Stimulated activated CD8-positive, alpha-beta memory T cell treated with anti-CD3 and anti-CD28 coated beads, Interleukin-15, amount 100 ng/mL, for 1 hour (primary cell): Measurements from ENCODE around the gene SLC13A3.

Source experiments
- DNase-seq: peaks from one replicate; pipeline ENCODE4 v3.0.0-alpha.2; 2020; ENCODE audit warnings: low read depth

Gene SLC13A3

GRCh38 chr20:46635514-46636136, 15.6 kb downstream of the SLC13A3 start:
- DNase-seq: no peak

- DNase-seq: no peak
Measured at GRCh38 chr20:46634528-46634927, 16.7 kb downstream of the SLC13A3 start.

GRCh38 chr20:46631874-46632446, 19.3 kb downstream of the SLC13A3 start:
- DNase-seq: no peak

- no peak for DNase-seq
Measured at GRCh38 chr20:46631212-46631869, 19.9 kb downstream of the SLC13A3 start.

- no peak for DNase-seq
Measured at GRCh38 chr20:46630306-46630705, 21.0 kb downstream of the SLC13A3 start.

GRCh38 chr20:46629341-46629740, 21.9 kb downstream of the SLC13A3 start:
- DNase-seq: no peak

- DNase-seq: no peak
Measured at GRCh38 chr20:46627234-46627633, 24.0 kb downstream of the SLC13A3 start.

- no peak for DNase-seq
Measured at GRCh38 chr20:46626758-46627157, 24.5 kb downstream of the SLC13A3 start.

- no peak for DNase-seq
Measured at GRCh38 chr20:46625875-46626373, 25.3 kb downstream of the SLC13A3 start.

GRCh38 chr20:46624946-46625345, 26.3 kb downstream of the SLC13A3 start:
- no peak for DNase-seq

GRCh38 chr20:46622165-46622564, 29.1 kb downstream of the SLC13A3 start:
- no peak for DNase-seq

- no peak for DNase-seq
Measured at GRCh38 chr20:46621492-46621891, 29.8 kb downstream of the SLC13A3 start.

GRCh38 chr20:46619445-46619844, 31.8 kb downstream of the SLC13A3 start:
- no peak for DNase-seq

- no peak for DNase-seq
Measured at GRCh38 chr20:46618316-46619100, 32.8 kb downstream of the SLC13A3 start.

GRCh38 chr20:46614503-46614902, 36.8 kb downstream of the SLC13A3 start:
- no peak for DNase-seq

GRCh38 chr20:46610145-46610544, 41.1 kb downstream of the SLC13A3 start:
- no peak for DNase-seq

- DNase-seq: no peak
Measured at GRCh38 chr20:46609043-46609442, 42.2 kb downstream of the SLC13A3 start.

GRCh38 chr20:46607849-46608497, 43.3 kb downstream of the SLC13A3 start:
- no peak for DNase-seq

GRCh38 chr20:46607191-46607848, 43.9 kb downstream of the SLC13A3 start:
- no peak for DNase-seq

- DNase-seq: no peak
Measured at GRCh38 chr20:46606817-46607190, 44.5 kb downstream of the SLC13A3 start.

- no peak for DNase-seq
Measured at GRCh38 chr20:46605978-46606816, 45.1 kb downstream of the SLC13A3 start.
